Neural progenitor cell (in vitro differentiated cells): ENCODE measurements around the gene ILKAP. TPM values are rescaled to one million over a fixed set of nuclear protein-coding genes. Genes with fewer than 3 reads are reported as not detected.

ENCODE experiments used
- DNase-seq: peaks from one replicate; pipeline ENCODE4 v3.0.0-alpha.2; 2016; ENCODE audit warnings: low spot score
- H2AFZ ChIP-seq: fragments of 200-600 bp; sonication (generic); replicated peaks from 2 replicates; pipeline ENCODE4 v1.6.1; 2016; ENCODE audit warnings: antibody characterized with exemption
- H3F3A ChIP-seq: fragments of 200-600 bp; sonication (generic); 2 replicates; pipeline ENCODE4 v1.6.1; 2016; ENCODE audit warnings: antibody characterized with exemption, low read depth
- H3K27ac ChIP-seq: fragments of 200-600 bp; sonication (generic); 2 replicates; pipeline ENCODE4 v1.5.1; 2016; ENCODE audit warnings: mild to moderate bottlenecking
- H3K27me3 ChIP-seq: fragments of 200-600 bp; sonication (generic); 2 replicates; pipeline ENCODE4 v1.6.1; 2016; ENCODE audit warnings: mild to moderate bottlenecking, moderate library complexity
- H3K36me3 ChIP-seq: fragments of 200-600 bp; sonication (generic); 2 replicates; pipeline ENCODE4 v1.5.1; 2016
- H3K4me1 ChIP-seq: fragments of 200-600 bp; sonication (generic); 2 replicates; pipeline ENCODE4 v1.6.1; 2016; ENCODE audit warnings: mixed run types
- H3K4me2 ChIP-seq: fragments of 200-600 bp; sonication (generic); 2 replicates; pipeline ENCODE4 v1.6.1; 2016
- H3K4me3 ChIP-seq: fragments of 200-600 bp; sonication (generic); 2 replicates; pipeline ENCODE4 v1.5.1; 2016
- H3K79me2 ChIP-seq: fragments of 200-600 bp; sonication (generic); 2 replicates; pipeline ENCODE4 v1.6.1; 2016; ENCODE audit warnings: low read depth
- H3K9ac ChIP-seq: fragments of 200-600 bp; sonication (generic); 2 replicates; pipeline ENCODE4 v1.6.1; 2016
- H3K9me3 ChIP-seq: fragments of 200-600 bp; sonication (generic); 2 replicates; pipeline ENCODE4 v1.5.1; 2016; ENCODE audit warnings: low read depth
- H4K20me1 ChIP-seq: fragments of 200-600 bp; sonication (generic); 2 replicates; pipeline ENCODE4 v1.6.1; 2016; ENCODE audit warnings: low read depth
- H3K27ac Mint-ChIP-seq: 3 replicates; pipeline ENCODE4 v1.8.0; 2021; ENCODE audit warnings: mixed read lengths
- H3K27me3 Mint-ChIP-seq: 2 replicates; pipeline ENCODE4 v1.8.0; 2022; ENCODE audit warnings: low read depth, mild to moderate bottlenecking, inconsistent platforms, moderate library complexity, mixed read lengths; ENCODE audit not compliant: insufficient read depth
- H3K36me3 Mint-ChIP-seq: 3 replicates; pipeline ENCODE4 v1.8.0; 2021; ENCODE audit warnings: mixed read lengths
- H3K4me1 Mint-ChIP-seq: 3 replicates; pipeline ENCODE4 v1.8.0; 2021; ENCODE audit warnings: mixed read lengths
- H3K4me3 Mint-ChIP-seq: 3 replicates; pipeline ENCODE4 v1.8.0; 2021; ENCODE audit warnings: mild to moderate bottlenecking, moderate library complexity, mixed read lengths
- H3K9me3 Mint-ChIP-seq: 3 replicates; pipeline ENCODE4 v1.8.0; 2020; ENCODE audit warnings: mixed read lengths
- CTCF ChIP-seq: fragments of 200-600 bp; sonication (generic); IDR thresholded peaks from 2 replicates; pipeline ENCODE4 v1.5.1; 2017; ENCODE audit warnings: antibody characterized with exemption, mild to moderate bottlenecking
- EZH2 ChIP-seq: fragments of 200-600 bp; sonication (generic); IDR thresholded peaks from 2 replicates; pipeline ENCODE4 v1.6.1; 2017; ENCODE audit warnings: antibody characterized with exemption, mild to moderate bottlenecking, moderate library complexity
- EZH2phosphoT487 ChIP-seq: fragments of 200-600 bp; sonication (generic); IDR thresholded peaks from 2 replicates; pipeline ENCODE4 v1.6.1; 2017; ENCODE audit warnings: antibody characterized with exemption
- total RNA-seq: library from RNA; depleted of rRNA; stranded (reverse); fragments of >200 nt; gene quantifications from 2 replicates; pipeline ENCODE4 v1.2.3, GENCODE V29; 2015; ENCODE audit warnings: low replicate concordance

Gene ILKAP
- total RNA-seq, 1 donor from 2014 or later, result 19.0 TPM

- H3K4me3 Mint-ChIP-seq, result no peak overlapping the region
- H3K9me3 ChIP-seq, result no peaks in the 10 kb centered on the region
- peaks cover 14% of the 10 kb centered on the region for H3K4me1 Mint-ChIP-seq
- H3K27ac ChIP-seq, result no peak overlapping the region
- no peak overlapping the region for H3K4me3 ChIP-seq
- no peaks in the 10 kb centered on the region for H4K20me1 ChIP-seq
- no peak overlapping the region for H3K27ac Mint-ChIP-seq
- H3F3A ChIP-seq, result no peaks in the 10 kb centered on the region
- H3K9ac ChIP-seq, result no peak overlapping the region
- H3K36me3 ChIP-seq, result no peaks in the 10 kb centered on the region
- H3K4me1 ChIP-seq, result peaks cover 9% of the 10 kb centered on the region
- peaks cover 3% of the 10 kb centered on the region for H3K9me3 Mint-ChIP-seq
- peaks cover 10% of the 10 kb centered on the region for H3K27me3 Mint-ChIP-seq
- no peak for TF ChIP-seq EZH2phosphoT487
- no peak overlapping the region for H2AFZ ChIP-seq
- H3K27me3 ChIP-seq, result no peaks in the 10 kb centered on the region
- no peaks in the 10 kb centered on the region for H3K79me2 ChIP-seq
- DNase-seq, result no peak
- no peaks in the 10 kb centered on the region for H3K36me3 Mint-ChIP-seq
- H3K4me2 ChIP-seq, result no peak overlapping the region
These were observed 52.8 kb downstream of the ILKAP start for GRCh38 chr2:238150686-238151085.

GRCh38 chr2:238149841-238150572 lies 53.5 kb downstream of the ILKAP start:
- Mint-ChIP-seq H3K9me3 (peaks cover 3% of the 10 kb centered on the region), H3K36me3 (no peaks in the 10 kb centered on the region), H3K27me3 (peaks cover 10% of the 10 kb centered on the region), H3K4me3 (no peak overlapping the region), H3K4me1 (peaks cover 8% of the 10 kb centered on the region), H3K27ac (no peak overlapping the region)
- DNase-seq, result no peak
- H3K27ac ChIP-seq, result no peak overlapping the region
- H2AFZ ChIP-seq, result no peak overlapping the region
- H3K4me1 ChIP-seq, result peaks cover 7% of the 10 kb centered on the region
- TF ChIP-seq EZH2phosphoT487, result no peak
- TF ChIP-seq EZH2, result no peak
- TF ChIP-seq CTCF, result no peak
- H4K20me1 ChIP-seq, result no peaks in the 10 kb centered on the region
- no peaks in the 10 kb centered on the region for H3K36me3 ChIP-seq
- no peak overlapping the region for H3K4me3 ChIP-seq
- H3K9ac ChIP-seq, result no peak overlapping the region
- H3K4me2 ChIP-seq, result no peak overlapping the region
- H3K27me3 ChIP-seq, result no peaks in the 10 kb centered on the region
- H3K9me3 ChIP-seq, result no peaks in the 10 kb centered on the region
- no peaks in the 10 kb centered on the region for H3F3A ChIP-seq
- no peaks in the 10 kb centered on the region for H3K79me2 ChIP-seq

- H3K4me1 Mint-ChIP-seq, result peaks cover under 1% of the 10 kb centered on the region
- DNase-seq, result no peak
- H3K79me2 ChIP-seq, result no peaks in the 10 kb centered on the region
- TF ChIP-seq CTCF (no peak), EZH2phosphoT487 (no peak), EZH2 (no peak)
- H3K27me3 ChIP-seq, result no peaks in the 10 kb centered on the region
- no peaks in the 10 kb centered on the region for H3K36me3 Mint-ChIP-seq
- H3K4me3 Mint-ChIP-seq, result no peak overlapping the region
- H3K27ac ChIP-seq, result no peak overlapping the region
- peaks cover 6% of the 10 kb centered on the region for H3K27me3 Mint-ChIP-seq
- no peak overlapping the region for H3K4me2 ChIP-seq
- H3F3A ChIP-seq, result no peaks in the 10 kb centered on the region
- H3K27ac Mint-ChIP-seq, result no peak overlapping the region
- no peak overlapping the region for H3K9ac ChIP-seq
- no peak overlapping the region for H2AFZ ChIP-seq
- no peaks in the 10 kb centered on the region for H3K36me3 ChIP-seq
- no peak overlapping the region for H3K4me3 ChIP-seq
- H3K4me1 ChIP-seq, result peaks cover 7% of the 10 kb centered on the region
- peaks cover 1% of the 10 kb centered on the region for H3K9me3 Mint-ChIP-seq
- H4K20me1 ChIP-seq, result no peaks in the 10 kb centered on the region
- no peaks in the 10 kb centered on the region for H3K9me3 ChIP-seq
These were observed 54.5 kb downstream of the ILKAP start for GRCh38 chr2:238148981-238149380.

- no peaks in the 10 kb centered on the region for H3K27me3 ChIP-seq
- no peaks in the 10 kb centered on the region for H4K20me1 ChIP-seq
- Mint-ChIP-seq H3K27ac (no peak overlapping the region), H3K9me3 (no peaks in the 10 kb centered on the region), H3K36me3 (no peaks in the 10 kb centered on the region), H3K4me3 (no peak overlapping the region), H3K27me3 (peaks cover 4% of the 10 kb centered on the region), H3K4me1 (no peaks in the 10 kb centered on the region)
- no peaks in the 10 kb centered on the region for H3K9me3 ChIP-seq
- H3F3A ChIP-seq, result no peaks in the 10 kb centered on the region
- H2AFZ ChIP-seq, result no peak overlapping the region
- no peak for DNase-seq
- H3K27ac ChIP-seq, result no peak overlapping the region
- TF ChIP-seq EZH2 (no peak), EZH2phosphoT487 (no peak), CTCF (no peak)
- H3K4me2 ChIP-seq, result no peak overlapping the region
- H3K4me1 ChIP-seq, result peaks cover 7% of the 10 kb centered on the region
- H3K79me2 ChIP-seq, result no peaks in the 10 kb centered on the region
- H3K9ac ChIP-seq, result no peak overlapping the region
- no peaks in the 10 kb centered on the region for H3K36me3 ChIP-seq
- no peak overlapping the region for H3K4me3 ChIP-seq
These were observed 56.5 kb downstream of the ILKAP start for GRCh38 chr2:238146884-238147544.
